Measurements from ENCODE around the gene NOXA1. TPM values are rescaled to one million over a fixed set of nuclear protein-coding genes. Genes with fewer than 3 reads are reported as not detected.
"Not testable (repeated sequence)": the region's sequence is repeated elsewhere in the genome, so short reads cannot be mapped to it uniquely, and the experiment has no call there.

The NOXA1 gene
- total and polyA plus RNA-seq, 3 donors from 2014 or later = 2.5 to 8.0 (median 4.6) TPM

DNA sequence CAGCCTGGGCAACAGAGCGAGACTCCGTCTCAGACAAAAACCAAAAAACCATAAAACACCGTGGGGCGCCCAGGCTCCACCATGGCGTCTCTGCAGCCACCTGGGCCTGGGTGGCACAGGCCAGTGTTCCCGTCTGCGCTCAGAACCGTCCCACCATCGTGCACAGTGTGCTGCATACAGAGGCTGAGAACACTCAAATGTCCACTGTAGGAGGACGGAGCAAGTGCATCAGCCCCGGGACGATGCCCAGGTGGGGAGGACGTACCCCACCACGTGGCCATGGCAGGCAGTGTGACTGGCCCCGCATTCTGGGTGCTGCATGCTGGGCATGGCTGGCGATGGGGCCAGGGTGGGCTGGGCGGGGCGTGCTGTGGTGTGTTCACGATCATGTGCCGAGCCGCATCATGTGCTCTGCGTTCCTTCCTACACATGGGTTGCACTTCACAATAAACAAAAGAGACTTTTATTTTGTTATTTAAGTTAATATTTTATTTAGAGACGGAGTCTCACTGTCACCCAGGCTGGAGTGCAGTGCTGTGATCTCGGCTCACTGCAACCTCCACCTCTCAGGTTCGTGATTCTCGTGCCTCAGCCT, 38.0 kb upstream of the NOXA1 start:
- Histone ChIP-seq H3K4me3 (no peak overlapping the region), H3K4me1 (peaks cover 15% of the 10 kb centered on the region), H3K36me3 (ENCODE audit: low read depth, missing control alignments) (no peaks in the 10 kb centered on the region), H3K27me3 (no peaks in the 10 kb centered on the region), H3K27ac (no peak overlapping the region), H3K9me3 (no peaks in the 10 kb centered on the region)
- intact Hi-C loops (cut with DNase I; ENCODE audit: low total_unique reads) = no loop called here
- DNase-seq = no peak
- no peak for TF ChIP-seq POLR2A (IDR thresholded peaks at IDR 0.05)
- TF ChIP-seq, protein P1, sequence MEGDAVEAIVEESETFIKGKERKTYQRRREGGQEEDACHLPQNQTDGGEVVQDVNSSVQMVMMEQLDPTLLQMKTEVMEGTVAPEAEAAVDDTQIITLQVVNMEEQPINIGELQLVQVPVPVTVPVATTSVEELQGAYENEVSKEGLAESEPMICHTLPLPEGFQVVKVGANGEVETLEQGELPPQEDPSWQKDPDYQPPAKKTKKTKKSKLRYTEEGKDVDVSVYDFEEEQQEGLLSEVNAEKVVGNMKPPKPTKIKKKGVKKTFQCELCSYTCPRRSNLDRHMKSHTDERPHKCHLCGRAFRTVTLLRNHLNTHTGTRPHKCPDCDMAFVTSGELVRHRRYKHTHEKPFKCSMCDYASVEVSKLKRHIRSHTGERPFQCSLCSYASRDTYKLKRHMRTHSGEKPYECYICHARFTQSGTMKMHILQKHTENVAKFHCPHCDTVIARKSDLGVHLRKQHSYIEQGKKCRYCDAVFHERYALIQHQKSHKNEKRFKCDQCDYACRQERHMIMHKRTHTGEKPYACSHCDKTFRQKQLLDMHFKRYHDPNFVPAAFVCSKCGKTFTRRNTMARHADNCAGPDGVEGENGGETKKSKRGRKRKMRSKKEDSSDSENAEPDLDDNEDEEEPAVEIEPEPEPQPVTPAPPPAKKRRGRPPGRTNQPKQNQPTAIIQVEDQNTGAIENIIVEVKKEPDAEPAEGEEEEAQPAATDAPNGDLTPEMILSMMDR (IDR thresholded peaks at IDR 0.05) = no peak
- WGBS, 2 donors = 90 to 95% methylated on average over 22 to 26 of the region's 26 CpGs

DNA sequence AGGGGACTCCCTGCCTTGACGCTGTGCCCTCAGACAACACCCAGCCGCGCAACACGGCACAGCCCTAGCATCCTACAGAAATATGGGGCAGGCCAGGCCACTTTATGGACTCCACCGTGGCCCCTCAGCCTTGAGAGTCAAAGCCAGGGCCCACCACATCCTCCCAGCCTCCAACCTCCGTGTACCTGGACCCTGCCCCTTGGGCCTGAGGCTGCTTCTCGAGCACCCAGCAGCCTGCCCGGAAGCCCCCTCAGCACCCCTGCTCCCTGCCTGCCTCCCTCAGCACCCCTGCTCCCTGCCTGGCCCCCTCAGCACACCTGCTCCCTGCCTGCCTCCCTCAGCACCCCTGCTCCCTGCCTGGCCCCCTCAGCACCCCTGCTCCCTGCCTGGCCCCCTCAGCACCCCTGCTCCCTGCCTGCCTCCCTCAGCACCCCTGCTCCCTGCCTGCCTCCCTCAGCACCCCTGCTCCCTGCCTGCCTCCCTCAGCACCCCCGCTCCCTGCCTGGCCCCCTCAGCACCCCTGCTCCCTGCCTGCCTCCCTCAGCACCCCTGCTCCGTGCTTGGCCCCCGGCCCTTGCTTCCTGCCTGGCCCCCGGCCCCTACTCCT, 36.6 kb upstream of the NOXA1 start:
- WGBS, 2 donors = 79 to 84% methylated on average over 9 of the region's 12 CpGs
- DNase-seq; H3K4me3 ChIP-seq; H3K36me3 ChIP-seq (ENCODE audit: low read depth, missing control alignments); H3K27me3 ChIP-seq; H3K9me3 ChIP-seq; intact Hi-C loops (cut with DNase I; ENCODE audit: low total_unique reads): not testable (repeated sequence)
- Histone ChIP-seq H3K27ac (peak overlapping the region in 1 of 2 donors; percentile 50), H3K4me1 (peaks cover 22% of the 10 kb centered on the region)

DNA sequence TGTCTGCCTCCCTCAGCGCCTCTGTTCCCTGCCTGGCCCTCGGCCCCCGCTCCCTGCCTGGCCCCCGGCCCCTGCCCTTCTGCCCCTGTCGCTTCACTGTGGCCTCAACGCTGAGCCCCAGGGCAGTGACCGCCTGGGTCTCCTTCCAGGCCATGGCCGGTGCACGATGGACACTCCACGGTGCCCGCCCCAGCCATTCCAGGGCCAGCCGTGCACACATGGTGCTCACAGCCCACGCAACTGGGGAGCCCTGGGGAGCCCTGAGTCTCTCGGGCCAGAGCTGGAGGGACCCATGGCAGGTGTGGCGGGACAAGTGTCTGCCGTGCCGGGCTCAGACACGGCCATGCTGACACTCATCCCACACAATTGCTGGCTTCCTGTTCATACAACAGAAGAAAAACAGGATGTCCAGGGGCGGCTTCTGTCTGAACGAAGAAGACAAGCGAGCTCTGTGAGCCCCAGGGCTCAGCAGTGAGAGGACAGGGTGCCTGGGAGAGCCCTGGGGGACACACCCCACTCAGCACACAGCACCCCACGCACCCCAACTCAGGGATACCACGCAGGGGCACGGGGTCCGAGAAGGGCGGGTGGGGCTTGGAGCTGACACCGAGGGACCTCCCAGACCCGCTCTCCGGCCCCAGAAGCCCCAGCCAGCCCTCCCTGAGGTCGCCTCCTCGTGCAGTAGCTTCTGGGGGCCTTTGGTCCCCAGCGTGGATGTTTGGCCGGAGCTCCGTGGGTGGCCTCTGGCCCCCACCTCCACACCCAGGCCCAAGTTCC, 35.9 kb upstream of the NOXA1 start:
- H3K27ac ChIP-seq = peak overlapping the region; percentile 28 to 50
- TF ChIP-seq, protein P1 (IDR thresholded peaks at IDR 0.05) = no peak
- no peak for TF ChIP-seq POLR2A (IDR thresholded peaks at IDR 0.05)
- H3K27me3 ChIP-seq = no peaks in the 10 kb centered on the region
- H3K9me3 ChIP-seq = no peaks in the 10 kb centered on the region
- no peak overlapping the region for H3K4me3 ChIP-seq
- no peaks in the 10 kb centered on the region for H3K36me3 ChIP-seq (ENCODE audit: low read depth, missing control alignments)
- intact Hi-C loops (cut with DNase I; ENCODE audit: low total_unique reads) = no loop called here
- WGBS, 2 donors = 59 to 73% methylated on average over 23 to 31 of the region's 34 CpGs
- H3K4me1 ChIP-seq = peaks cover 22% of the 10 kb centered on the region
- no peak for DNase-seq

DNA sequence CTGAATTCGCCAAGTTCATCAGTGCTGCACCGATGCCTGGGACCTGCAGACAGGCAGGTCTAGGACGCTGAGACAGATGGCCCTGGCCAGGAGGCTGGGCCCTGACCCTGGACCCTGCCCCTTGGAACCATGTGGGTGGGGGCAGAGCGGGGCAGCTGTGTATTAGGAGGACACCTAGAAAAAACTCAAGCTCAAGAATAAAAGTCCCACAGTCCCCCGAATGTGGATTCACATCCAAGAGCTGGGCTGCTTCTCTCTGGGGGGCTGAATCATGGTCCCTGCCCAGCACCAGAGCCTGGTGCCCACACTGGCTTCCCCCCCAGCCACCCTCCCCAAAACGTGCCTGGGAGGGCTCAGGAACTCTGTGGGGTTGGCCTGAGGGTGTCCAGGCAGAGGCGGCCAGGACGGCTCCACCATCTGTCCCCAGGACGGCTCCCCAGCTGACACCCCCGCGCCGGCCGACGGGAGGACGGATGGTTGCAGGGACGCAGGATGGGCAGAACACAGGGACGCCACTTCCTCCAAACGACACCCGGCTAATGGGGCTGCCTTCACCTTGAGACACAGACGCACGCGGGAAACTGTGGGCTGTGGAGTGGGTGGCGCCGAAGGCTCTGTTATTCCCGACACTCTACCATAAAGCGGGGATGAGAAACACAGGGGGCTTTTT, 35.2 kb upstream of the NOXA1 start:
- WGBS, 2 donors = 70 to 71% methylated on average over 11 to 14 of the region's 26 CpGs
- Histone ChIP-seq H3K4me3 (no peak overlapping the region), H3K9me3 (no peaks in the 10 kb centered on the region), H3K27ac (peak overlapping the region; percentile 28 to 50), H3K36me3 (ENCODE audit: low read depth, missing control alignments) (no peaks in the 10 kb centered on the region), H3K27me3 (no peaks in the 10 kb centered on the region), H3K4me1 (peaks cover 22% of the 10 kb centered on the region)
- no peak for DNase-seq
- intact Hi-C loops (cut with DNase I; ENCODE audit: low total_unique reads) = no loop called here
- TF ChIP-seq, protein P1 (IDR thresholded peaks at IDR 0.05) = no peak
- no peak for TF ChIP-seq POLR2A (IDR thresholded peaks at IDR 0.05)

Data from testis (tissue), 3 donors.